ENCODE data around the gene WNT3.

- TF ChIP-seq CTCF (IDR thresholded peaks at IDR 0.05; ENCODE audit: poor library complexity) (no peak), EZH2 (IDR thresholded peaks at IDR 0.05; ENCODE audit: borderline replicate concordance) (no peak), EZH2phosphoT487 (IDR thresholded peaks at IDR 0.05; ENCODE audit: low read depth, severe bottlenecking, unreplicated experiment) (no peak)
These were observed 17.9 kb downstream of the WNT3 start for GRCh38 chr17:46800573-46800972.

Data from hepatocyte (in vitro differentiated cells).